PFSK-1 (cell line): Measurements from ENCODE around the gene PLXNC1. TPM values are rescaled to one million over a fixed set of nuclear protein-coding genes. Genes with fewer than 3 reads are reported as not detected.

Experiments
- FOXP2 ChIP-seq: optimal IDR thresholded peaks from 2 replicates; pipeline ENCODE3; 2011; ENCODE audit warnings: borderline replicate concordance, control low read depth, inconsistent platforms; ENCODE audit not compliant: insufficient read depth; ENCODE audit errors: extremely low read length, extremely low read depth
- POLR2AphosphoS5 ChIP-seq: IDR thresholded peaks from 2 replicates; pipeline ENCODE4 v1.6.1; 2012; ENCODE audit warnings: low read depth, mild to moderate bottlenecking, control low read depth, low read length, moderate library complexity
- SIN3A ChIP-seq: IDR thresholded peaks from 2 replicates; pipeline ENCODE4 v1.6.1; 2012; ENCODE audit warnings: mild to moderate bottlenecking, low read length, moderate library complexity, borderline replicate concordance; ENCODE audit not compliant: insufficient read depth
- TAF1 ChIP-seq: IDR thresholded peaks from 2 replicates; pipeline ENCODE4 v1.6.1; 2012; ENCODE audit warnings: low read length, control low read depth, borderline replicate concordance; ENCODE audit not compliant: insufficient read depth
- polyA plus RNA-seq: library from polyadenylated mRNA; unstranded; fragments of >200 nt; gene quantifications from one replicate; pipeline ENCODE4 v1.2.1, GENCODE V29; 2012; ENCODE audit warnings: low read depth, missing spikeins; ENCODE audit not compliant: insufficient read length
- TF ChIP-seq, protein P1 (sequence below), 2 experiments: IDR thresholded peaks; 2 replicates each; pipeline versions ENCODE4 v1.6.1 to v1.8.0; 2011 to 2012; ENCODE audit warnings: low read depth in 2 of 2, low read length in 2 of 2, control low read depth in 1 of 2, inconsistent platforms in 1 of 2, mild to moderate bottlenecking in 1 of 2, moderate library complexity in 1 of 2; ENCODE audit not compliant: insufficient read depth in 1 of 2

The PLXNC1 gene
- 0.46 TPM for polyA plus RNA-seq

- no peak for TF ChIP-seq SIN3A
These were observed at the start of gene PLXNC1 for GRCh38 chr12:94147991-94148738. Gene PLXNC1 (plus strand): TSS chr12:94148577. CDS start chr12:94148972, 395 bp downstream.

GRCh38 chr12:94099191-94099590, 49.2 kb upstream of the PLXNC1 start:
- TF ChIP-seq, protein P1, sequence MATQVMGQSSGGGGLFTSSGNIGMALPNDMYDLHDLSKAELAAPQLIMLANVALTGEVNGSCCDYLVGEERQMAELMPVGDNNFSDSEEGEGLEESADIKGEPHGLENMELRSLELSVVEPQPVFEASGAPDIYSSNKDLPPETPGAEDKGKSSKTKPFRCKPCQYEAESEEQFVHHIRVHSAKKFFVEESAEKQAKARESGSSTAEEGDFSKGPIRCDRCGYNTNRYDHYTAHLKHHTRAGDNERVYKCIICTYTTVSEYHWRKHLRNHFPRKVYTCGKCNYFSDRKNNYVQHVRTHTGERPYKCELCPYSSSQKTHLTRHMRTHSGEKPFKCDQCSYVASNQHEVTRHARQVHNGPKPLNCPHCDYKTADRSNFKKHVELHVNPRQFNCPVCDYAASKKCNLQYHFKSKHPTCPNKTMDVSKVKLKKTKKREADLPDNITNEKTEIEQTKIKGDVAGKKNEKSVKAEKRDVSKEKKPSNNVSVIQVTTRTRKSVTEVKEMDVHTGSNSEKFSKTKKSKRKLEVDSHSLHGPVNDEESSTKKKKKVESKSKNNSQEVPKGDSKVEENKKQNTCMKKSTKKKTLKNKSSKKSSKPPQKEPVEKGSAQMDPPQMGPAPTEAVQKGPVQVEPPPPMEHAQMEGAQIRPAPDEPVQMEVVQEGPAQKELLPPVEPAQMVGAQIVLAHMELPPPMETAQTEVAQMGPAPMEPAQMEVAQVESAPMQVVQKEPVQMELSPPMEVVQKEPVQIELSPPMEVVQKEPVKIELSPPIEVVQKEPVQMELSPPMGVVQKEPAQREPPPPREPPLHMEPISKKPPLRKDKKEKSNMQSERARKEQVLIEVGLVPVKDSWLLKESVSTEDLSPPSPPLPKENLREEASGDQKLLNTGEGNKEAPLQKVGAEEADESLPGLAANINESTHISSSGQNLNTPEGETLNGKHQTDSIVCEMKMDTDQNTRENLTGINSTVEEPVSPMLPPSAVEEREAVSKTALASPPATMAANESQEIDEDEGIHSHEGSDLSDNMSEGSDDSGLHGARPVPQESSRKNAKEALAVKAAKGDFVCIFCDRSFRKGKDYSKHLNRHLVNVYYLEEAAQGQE (IDR thresholded peaks at IDR 0.05; ENCODE audit: insufficient read depth in 1 of 2, low read depth in 2 of 2, low read length in 2 of 2) = no peak
- TF ChIP-seq FOXP2 = no peak
- no peak for TF ChIP-seq SIN3A
- no peak for TF ChIP-seq POLR2AphosphoS5
- TF ChIP-seq TAF1 = no peak

DNA sequence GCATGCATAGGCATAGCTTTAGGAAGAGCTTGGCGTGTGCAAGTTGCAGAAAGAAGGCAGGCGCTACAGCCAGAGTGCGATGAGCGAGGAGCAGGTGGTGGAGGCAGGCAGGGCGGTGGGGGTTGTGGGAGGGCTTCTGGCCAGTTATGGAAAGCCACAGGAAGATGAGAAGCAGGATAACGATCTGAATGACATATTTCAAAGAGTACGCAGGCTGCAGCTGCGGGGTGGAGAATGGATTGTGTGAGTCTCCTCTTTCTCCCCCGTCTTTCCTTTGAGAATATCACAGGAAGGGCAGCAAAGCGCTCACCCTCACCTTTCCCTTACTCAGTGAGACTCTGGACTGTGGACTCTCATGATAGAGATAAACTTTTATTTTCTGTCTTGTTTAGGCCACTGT, 48.7 kb upstream of the PLXNC1 start:
- TF ChIP-seq TAF1 = 0 out of 2 replicates have a peak, but pooled peaks have one; percentile 40
- TF ChIP-seq FOXP2 = peak; percentile 71
- TF ChIP-seq SIN3A = no peak
- TF ChIP-seq, protein P1 (IDR thresholded peaks at IDR 0.05; ENCODE audit: insufficient read depth in 1 of 2, low read depth in 2 of 2, low read length in 2 of 2) = peak in 1 of 2 experiments; percentile 57; a peak in 1 of 4 replicates
- peak; percentile 52 for TF ChIP-seq POLR2AphosphoS5

GRCh38 chr12:94100211-94100627, 48.2 kb upstream of the PLXNC1 start:
- TF ChIP-seq FOXP2 (peak; percentile 46), SIN3A (no peak)

GRCh38 chr12:94100990-94101737, 47.2 kb upstream of the PLXNC1 start:
- TF ChIP-seq SIN3A = no peak
- TF ChIP-seq, protein P1 (IDR thresholded peaks at IDR 0.05; ENCODE audit: insufficient read depth in 1 of 2, low read depth in 2 of 2, low read length in 2 of 2) = no peak
- TF ChIP-seq POLR2AphosphoS5 = no peak
- no peak for TF ChIP-seq TAF1
- TF ChIP-seq FOXP2 = peak; percentile 56
